ENCODE measurements around the gene CCDC88B. TPM values are rescaled to one million over a fixed set of nuclear protein-coding genes. Genes with fewer than 3 reads are reported as not detected.

The CCDC88B gene
- total RNA-seq, 1 experiment from 2014 or later = 17.1 TPM

GRCh38 chr11:64317325-64317960, 22.6 kb upstream of the CCDC88B start, which contains the start of gene TRMT112:
TSS of gene TRMT112 (minus strand) at chr11:64317559. CDS start at chr11:64317526, 33 bp downstream.
- peak; percentile 89 for ATAC-seq
- BruUV-seq (replicated peaks) = no TSS peak
- CTCF ChIA-PET = interaction anchor here (0.6 to 2.3 kb wide), 16 partner anchors 13 to 76 kb away, joined by 3 to 21 read pairs (median 4); partner anchors contain the start of genes CATSPERZ, FKBP2 and GPR137
- Histone ChIP-seq H3K27me3 (ENCODE audit: control insufficient read depth, insufficient read depth, low read length) (no peaks in the 10 kb centered on the region), H3K36me3 (ENCODE audit: control insufficient read depth, insufficient read depth, low read length) (peaks cover 2% of the 10 kb centered on the region; the same call in 1 of the 2 replicates), H3K27ac (ENCODE audit: low read length) (peak within 1 kb of the TSS; percentile 100), H3K9me3 (ENCODE audit: control insufficient read depth, insufficient read depth, low read depth, low read length) (no peaks in the 10 kb centered on the region), H3K4me1 (ENCODE audit: control insufficient read depth, insufficient read depth, low read length) (peaks cover 43% of the 10 kb centered on the region), H3K4me3 (ENCODE audit: low read depth in 2 of 2, low read length in 2 of 2) (peak within 1 kb of the TSS; percentile 74 to 77)
- POLR2A ChIA-PET = interaction anchor here (0.5 to 2.0 kb wide), 12 partner anchors 11 to 48 kb away, joined by 3 to 12 read pairs (median 4); partner anchors contain the start of genes BAD and ESRRA
- DNase-seq (ENCODE audit: low read depth, low spot score) = peak; percentile 97
- TF ChIP-seq TCF7L2 (IDR thresholded peaks at IDR 0.05; ENCODE audit: low read depth, low read length) (peak; percentile 97), CTCF (IDR thresholded peaks at IDR 0.05) (no peak), POLR2AphosphoS5 (IDR thresholded peaks at IDR 0.05; ENCODE audit: low read depth, low read length) (peak; percentile 87; the same call in 1 of the 2 replicates), REST (IDR thresholded peaks at IDR 0.05; ENCODE audit: insufficient read depth in 1 of 2, low read depth in 2 of 2, low read length in 1 of 2) (0 out of 4 replicates have a peak, but pooled peaks of 1 of the 2 experiments have one; percentile 47), SIN3A (IDR thresholded peaks at IDR 0.05; ENCODE audit: borderline replicate concordance, insufficient read depth, low read depth, low read length) (0 out of 2 replicates have a peak, but pooled peaks have one; percentile 26)
- intact Hi-C loops (cut with micrococcal nuclease; ENCODE audit: unreplicated experiment) = no loop called here
- in situ Hi-C loops (cut with HindIII; ENCODE audit: low pct_unique_long_range_greater_than_20kb, low sequenced_read_pairs) = no loop called here

GRCh38 chr11:64317961-64318765, 21.8 kb upstream of the CCDC88B start, which contains the start of gene PRDX5:
TSS of gene PRDX5 (plus strand) at chr11:64318121. CDS start at chr11:64318216, 95 bp downstream.
- no peak for DNase-seq (ENCODE audit: low read depth, low spot score)
- H3K4me1 ChIP-seq (ENCODE audit: control insufficient read depth, insufficient read depth, low read length) = peaks cover 48% of the 10 kb centered on the region
- peak within 1 kb of the TSS; percentile 100 for H3K27ac ChIP-seq (ENCODE audit: low read length)
- peaks cover 2% of the 10 kb centered on the region; the same call in 1 of the 2 replicates for H3K36me3 ChIP-seq (ENCODE audit: control insufficient read depth, insufficient read depth, low read length)
- BruUV-seq (replicated peaks) = no TSS peak
- H3K27me3 ChIP-seq (ENCODE audit: control insufficient read depth, insufficient read depth, low read length) = no peaks in the 10 kb centered on the region
- POLR2A ChIA-PET = interaction anchor here (0.5 to 2.0 kb wide), 15 partner anchors 11 to 84 kb away, joined by 3 to 12 read pairs (median 5); partner anchors contain the start of genes BAD and ESRRA
- peak within 1 kb of the TSS; percentile 74 to 77 for H3K4me3 ChIP-seq (ENCODE audit: low read depth in 2 of 2, low read length in 2 of 2)
- CTCF ChIA-PET = interaction anchor here (0.6 to 2.3 kb wide), 16 partner anchors 12 to 224 kb away, joined by 3 to 21 read pairs (median 4); partner anchors contain the start of genes CATSPERZ and GPR137
- intact Hi-C loops (cut with micrococcal nuclease; ENCODE audit: unreplicated experiment) = loop anchor here (1.0 kb wide), 1 partner anchor 37 kb away; no protein-coding TSS in a partner anchor
- in situ Hi-C loops (cut with HindIII; ENCODE audit: low pct_unique_long_range_greater_than_20kb, low sequenced_read_pairs) = no loop called here
- no peaks in the 10 kb centered on the region for H3K9me3 ChIP-seq (ENCODE audit: control insufficient read depth, insufficient read depth, low read depth, low read length)
- ATAC-seq = peak; percentile 87
- TF ChIP-seq POLR2AphosphoS5 (IDR thresholded peaks at IDR 0.05; ENCODE audit: low read depth, low read length) (peak; percentile 72; the same call in 1 of the 2 replicates), SIN3A (IDR thresholded peaks at IDR 0.05; ENCODE audit: borderline replicate concordance, insufficient read depth, low read depth, low read length) (peak; percentile 80; the same call in 1 of the 2 replicates), REST (IDR thresholded peaks at IDR 0.05; ENCODE audit: insufficient read depth in 1 of 2, low read depth in 2 of 2, low read length in 1 of 2) (peak in 1 of 2 experiments; percentile 75; a peak in 2 of 4 replicates), TCF7L2 (IDR thresholded peaks at IDR 0.05; ENCODE audit: low read depth, low read length) (no peak), CTCF (IDR thresholded peaks at IDR 0.05) (no peak; the same call in 1 of the 2 replicates)

Data from Panc1 (cell line).